Spleen (tissue), 11 donors: ENCODE data around the gene CNN1. TPM values are rescaled to one million over a fixed set of nuclear protein-coding genes. Genes with fewer than 3 reads are reported as not detected.

Experiments
- DNase-seq: peaks from one replicate; pipeline ENCODE4 v3.0.0-alpha.2; 2020
- H3K27ac ChIP-seq, 8 donors: fragments of 200-600 bp; sonication (generic) in 7 of 8; 1 replicate in 4 of 8; 2 replicates in 4 of 8; pipeline versions ENCODE4 v1.5.0 to v1.8.0; 2016 to 2021; ENCODE audit warnings: inconsistent platforms in 4 of 8, mild to moderate bottlenecking in 4 of 8, moderate library complexity in 1 of 8
- H3K27me3 ChIP-seq, 7 donors: fragments of 200-600 bp; sonication (generic) in 6 of 7; replicated peaks in 1 of 7; 1 replicate in 4 of 7; 2 replicates in 3 of 7; pipeline versions ENCODE4 v1.5.0 to v1.8.0; 2016 to 2021; ENCODE audit warnings: inconsistent platforms in 3 of 7, mild to moderate bottlenecking in 1 of 7
- H3K36me3 ChIP-seq, 6 donors: fragments of 200-600 bp; sonication (generic) in 5 of 6; 1 replicate in 4 of 6; 2 replicates in 2 of 6; pipeline versions ENCODE4 v1.5.0 to v1.8.0; 2016 to 2021; ENCODE audit warnings: inconsistent platforms in 2 of 6
- H3K4me1 ChIP-seq, 6 donors: fragments of 200-600 bp; sonication (generic) in 5 of 6; 1 replicate in 3 of 6; 2 replicates in 3 of 6; pipeline versions ENCODE4 v1.5.0 to v1.8.0; 2016 to 2021; ENCODE audit warnings: inconsistent platforms in 3 of 6
- H3K4me3 ChIP-seq, 8 donors: fragments of 200-600 bp; sonication (generic) in 7 of 8; 1 replicate in 4 of 8; 2 replicates in 4 of 8; pipeline versions ENCODE4 v1.5.0 to v1.8.0; 2016 to 2021; ENCODE audit warnings: inconsistent platforms in 4 of 8, mild to moderate bottlenecking in 4 of 8, moderate library complexity in 2 of 8
- H3K9me3 ChIP-seq, 8 donors: fragments of 200-600 bp; sonication (generic) in 7 of 8; 1 replicate in 4 of 8; 2 replicates in 4 of 8; pipeline versions ENCODE4 v1.5.0 to v1.8.0; 2016 to 2021; ENCODE audit warnings: inconsistent platforms in 4 of 8
- CTCF ChIP-seq, 11 experiments: fragments of 200-600 bp in 7 of 11; fragments of 450-650 bp in 4 of 11; sonication (generic) in 4 of 11; IDR thresholded peaks in 8 of 11; conservative IDR thresholded peaks in 3 of 11; 1 replicate in 7 of 11; 2 replicates in 4 of 11; pipeline versions ENCODE4 v1.4.0 to v1.8.0; 2016 to 2021; ENCODE audit warnings: antibody characterized with exemption in 11 of 11, inconsistent platforms in 4 of 11, mild to moderate bottlenecking in 1 of 11
- POLR2A ChIP-seq, 3 donors: fragments of 450-650 bp; IDR thresholded peaks; one replicate each; pipeline ENCODE4 v1.5.1; 2017; ENCODE audit warnings: antibody characterized with exemption in 3 of 3, mild to moderate bottlenecking in 1 of 3
- POLR2AphosphoS5 ChIP-seq, 3 donors: sonication (generic); formaldehyde crosslinking; IDR thresholded peaks; one replicate each; pipeline ENCODE4 v1.5.1; 2017; ENCODE audit warnings: antibody characterized with exemption in 3 of 3
- WGBS, 5 donors: extraction: QIAGEN DNeasy Blood & Tissue Kit in 3 of 5; methylation state at CpG; one replicate each; pipeline versions ENCODE4 v1.1.5 to v1.1.7; 2013 to 2018; 5-methylcytosine and 5-hydroxymethylcytosine counted together
- intact Hi-C: fragments of 100-400 bp; cut with DNase I; formaldehyde crosslinking; loops from one replicate; pipeline ENCODE4 v1.15.0; 2023; ENCODE audit warnings: low total_unique reads
- polyA plus RNA-seq, 3 donors: library from polyadenylated mRNA; stranded (reverse); fragments of 200-250 nt; gene quantifications; one replicate each; pipeline ENCODE4 v1.2.1, GENCODE V29; 2013
- total RNA-seq, 7 donors: library from RNA; depleted of rRNA in 3 of 7; stranded (reverse); fragments of >200 nt in 3 of 7; fragmentation: NEBNext Ultra II Directional in 4 of 7; extraction: Animal tissue kit (Norgen Biotek cat#: 25700) in 4 of 7; gene quantifications; one replicate each; pipeline versions ENCODE4 v1.1.0 to v1.2.1, GENCODE V29; 2016 to 2021
- donor health status: healthy with polysubstance abuse.
- donor health status: DM: no; HTN: no; CAD: no; lungs with moderate emphysema.
- donor health status: DM: no; HTN: no; CAD: no.
- donor health status: Bipolar disorder and iron deficiency.
- donor health status: healthy.
- donor health status: DM: no; HTN: no; CAD: no.
- donor health status: DM: yes; HTN: yes; CAD: no.

CNN1 gene
- total and polyA plus RNA-seq, 10 donors: 1.5 to 13.0 (median 8.2) TPM

GRCh38 chr19:11495885-11496284 is 42.8 kb upstream of the CNN1 start:
- H3K36me3 ChIP-seq: peaks cover 0 to 78% (median 38%) of the 10 kb centered on the region in 6 donors
- DNase-seq: no peak
- no peaks in the 10 kb centered on the region for H3K9me3 ChIP-seq
- no peaks in the 10 kb centered on the region for H3K4me1 ChIP-seq
- no peak overlapping the region for H3K27ac ChIP-seq
- H3K27me3 ChIP-seq: no peaks in the 10 kb centered on the region
- H3K4me3 ChIP-seq: no peak overlapping the region
- TF ChIP-seq CTCF (IDR thresholded peaks at IDR 0.05 in 8 of 11, conservative IDR thresholded peaks at IDR 0.05 in 3 of 11): no peak
- no peak for TF ChIP-seq POLR2A (IDR thresholded peaks at IDR 0.05)
- no peak for TF ChIP-seq POLR2AphosphoS5 (IDR thresholded peaks at IDR 0.05)
- intact Hi-C loops: no loop called here
- WGBS, 5 donors: 95 to 97% (median 97%) methylated on average over 16 to 22 of the region's 22 CpGs

- TF ChIP-seq CTCF (IDR thresholded peaks at IDR 0.05 in 8 of 11, conservative IDR thresholded peaks at IDR 0.05 in 3 of 11) (peak in 10 of 11 experiments; percentile 32 to 82 (median 66)), POLR2A (IDR thresholded peaks at IDR 0.05) (no peak)
- DNase-seq: peak; percentile 89
- Histone ChIP-seq H3K27me3 (no peaks in the 10 kb centered on the region), H3K36me3 (peaks cover 0 to 72% (median 36%) of the 10 kb centered on the region in 6 donors), H3K9me3 (no peaks in the 10 kb centered on the region), H3K4me1 (no peaks in the 10 kb centered on the region), H3K27ac (no peak overlapping the region), H3K4me3 (no peak overlapping the region)
- 59 to 76% (median 74%) methylated on average over 16 to 17 of the region's 17 CpGs for WGBS, 5 donors
- intact Hi-C loops: no loop called here
Observed at GRCh38 chr19:11496391-11497163, 42.1 kb upstream of the CNN1 start.

GRCh38 chr19:11499220-11499726 is 39.4 kb upstream of the CNN1 start:
- Histone ChIP-seq H3K27me3 (no peaks in the 10 kb centered on the region), H3K9me3 (no peaks in the 10 kb centered on the region), H3K4me3 (no peak overlapping the region), H3K4me1 (peaks cover 0 to 2% (median under 1%) of the 10 kb centered on the region in 6 donors), H3K27ac (no peak overlapping the region), H3K36me3 (peaks cover 0 to 54% (median 25%) of the 10 kb centered on the region in 6 donors)
- WGBS, 5 donors: 80 to 95% (median 93%) methylated on average over 6 of the region's 6 CpGs
- intact Hi-C loops: no loop called here
- no peak for DNase-seq
- TF ChIP-seq CTCF (IDR thresholded peaks at IDR 0.05 in 8 of 11, conservative IDR thresholded peaks at IDR 0.05 in 3 of 11) (no peak), POLR2AphosphoS5 (IDR thresholded peaks at IDR 0.05) (no peak), POLR2A (IDR thresholded peaks at IDR 0.05) (no peak)

DNA sequence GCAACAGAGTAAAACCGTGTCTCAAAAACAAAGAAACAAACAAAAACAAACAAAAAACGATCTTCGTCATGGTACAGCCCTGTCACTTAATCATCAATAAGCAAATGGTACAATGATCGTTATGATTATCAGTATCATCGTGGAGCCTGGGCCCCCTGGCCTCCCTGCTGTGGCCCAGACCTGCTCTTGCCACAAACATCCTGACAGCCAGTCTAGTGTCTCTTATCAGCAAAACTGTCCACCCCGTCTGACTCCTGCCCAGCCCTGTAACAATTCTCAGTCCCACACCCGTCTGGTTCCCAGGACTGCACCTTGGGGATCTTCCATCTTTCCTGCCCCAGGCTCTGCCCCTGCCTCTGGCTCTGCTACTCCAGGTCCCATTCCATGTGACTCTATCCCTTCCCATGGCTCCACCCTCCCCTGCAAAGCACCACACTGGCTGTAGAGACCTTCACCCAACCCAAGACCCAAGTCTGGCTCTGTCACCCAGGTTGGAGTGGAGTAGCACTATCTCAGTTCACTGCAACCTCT is 38.7 kb upstream of the CNN1 start:
- Histone ChIP-seq H3K4me3 (no peak overlapping the region), H3K4me1 (peaks cover 0 to 9% (median 8%) of the 10 kb centered on the region in 6 donors), H3K27ac (no peak overlapping the region), H3K36me3 (peaks cover 0 to 47% (median 18%) of the 10 kb centered on the region in 6 donors), H3K9me3 (no peaks in the 10 kb centered on the region), H3K27me3 (no peaks in the 10 kb centered on the region)
- intact Hi-C loops: no loop called here
- TF ChIP-seq POLR2AphosphoS5 (IDR thresholded peaks at IDR 0.05) (no peak), CTCF (IDR thresholded peaks at IDR 0.05 in 8 of 11, conservative IDR thresholded peaks at IDR 0.05 in 3 of 11) (no peak), POLR2A (IDR thresholded peaks at IDR 0.05) (no peak)
- DNase-seq: no peak
- WGBS, 5 donors: 76 to 92% (median 88%) methylated on average over 7 of the region's 7 CpGs
